Measurements from ENCODE around the gene PROC.
"Not testable (repeated sequence)": the region's sequence is repeated elsewhere in the genome, so short reads cannot be mapped to it uniquely, and the experiment has no call there.

PROC gene

GRCh38 chr2:127427376-127428056, 9.3 kb downstream of the PROC start:
- no peak for DNase-seq (ENCODE audit: low read depth in 2 of 2)

- DNase-seq (ENCODE audit: low read depth in 2 of 2) = no peak
These were observed 10.0 kb downstream of the PROC start for GRCh38 chr2:127428057-127428814.

GRCh38 chr2:127428815-127429109, 10.5 kb downstream of the PROC start:
- DNase-seq (ENCODE audit: low read depth in 2 of 2) = no peak

- no peak for DNase-seq (ENCODE audit: low read depth in 2 of 2)
These were observed 11.1 kb downstream of the PROC start for GRCh38 chr2:127429291-127429690.

- DNase-seq (ENCODE audit: low read depth in 2 of 2) = no peak
These were observed 11.7 kb downstream of the PROC start for GRCh38 chr2:127429844-127430425.

- no peak for DNase-seq (ENCODE audit: low read depth in 2 of 2)
These were observed 13.3 kb downstream of the PROC start for GRCh38 chr2:127431408-127432023.

GRCh38 chr2:127434515-127434914, 16.3 kb downstream of the PROC start:
- no peak for DNase-seq (ENCODE audit: low read depth in 2 of 2)

GRCh38 chr2:127437056-127437455, 18.8 kb downstream of the PROC start:
- DNase-seq (ENCODE audit: low read depth in 2 of 2) = no peak

GRCh38 chr2:127437781-127438726, 19.8 kb downstream of the PROC start:
- DNase-seq (ENCODE audit: low read depth in 2 of 2) = no peak

- DNase-seq (ENCODE audit: low read depth in 2 of 2) = no peak
These were observed 21.1 kb downstream of the PROC start for GRCh38 chr2:127439343-127439742.

GRCh38 chr2:127448526-127448925, 30.3 kb downstream of the PROC start:
- no peak for DNase-seq (ENCODE audit: low read depth in 2 of 2)

GRCh38 chr2:127449414-127449813, 31.2 kb downstream of the PROC start:
- DNase-seq (ENCODE audit: low read depth in 2 of 2) = no peak

GRCh38 chr2:127449898-127450297, 31.7 kb downstream of the PROC start:
- no peak for DNase-seq (ENCODE audit: low read depth in 2 of 2)

- no peak for DNase-seq (ENCODE audit: low read depth in 2 of 2)
These were observed 33.8 kb downstream of the PROC start for GRCh38 chr2:127451981-127452380.

GRCh38 chr2:127452423-127452822, 34.2 kb downstream of the PROC start:
- not testable (repeated sequence) for DNase-seq (ENCODE audit: low read depth in 2 of 2)

- no peak for DNase-seq (ENCODE audit: low read depth in 2 of 2)
These were observed 34.8 kb downstream of the PROC start for GRCh38 chr2:127453013-127453391.

GRCh38 chr2:127453392-127454171, 35.4 kb downstream of the PROC start:
- DNase-seq (ENCODE audit: low read depth in 2 of 2) = no peak

GRCh38 chr2:127454595-127455565, 36.7 kb downstream of the PROC start:
- DNase-seq (ENCODE audit: low read depth in 2 of 2) = no peak
